ENCODE results near the gene PRAC1.

DNA sequence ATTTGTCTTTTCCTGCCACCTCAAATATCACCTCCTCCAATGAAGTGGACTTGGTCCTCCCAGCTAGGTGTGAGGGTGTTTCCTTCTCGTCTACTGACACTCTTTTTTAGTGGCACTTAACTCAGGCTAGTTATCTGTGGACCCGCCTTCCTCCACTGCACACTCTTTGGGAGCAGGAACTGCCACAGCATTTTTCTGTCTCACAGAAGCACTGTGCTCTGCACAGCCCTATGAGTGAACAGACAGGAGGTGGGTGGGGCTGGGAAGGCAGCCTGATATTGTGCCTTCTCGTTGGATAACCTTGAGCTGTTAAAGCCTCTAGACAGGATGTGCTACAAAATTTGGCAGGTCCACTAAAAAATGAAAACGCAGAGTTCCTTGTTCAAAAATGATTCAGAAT lies 38.1 kb upstream of the PRAC1 start:
- TF ChIP-seq NFXL1 (IDR thresholded peaks at IDR 0.05; ENCODE audit: borderline replicate concordance) (no peak), ZNF274 (IDR thresholded peaks at IDR 0.05; ENCODE audit: insufficient read depth, insufficient read length) (no peak), MEF2A (IDR thresholded peaks at IDR 0.05; ENCODE audit: insufficient read depth, low read depth, low read length) (no peak), POLR2AphosphoS5 (IDR thresholded peaks at IDR 0.05; ENCODE audit: low read length) (no peak), EGR1 (IDR thresholded peaks at IDR 0.05; ENCODE audit: borderline replicate concordance in 1 of 2, low read depth in 2 of 2, low read length in 2 of 2) (no peak), CHD2 (IDR thresholded peaks at IDR 0.05; ENCODE audit: borderline replicate concordance, low read depth, low read length) (no peak), EZH2 (IDR thresholded peaks at IDR 0.05; ENCODE audit: borderline replicate concordance, control insufficient read depth, low read depth, low read length) (no peak), POLR2A (IDR thresholded peaks at IDR 0.05; ENCODE audit: low read depth, low read length) (no peak)
- TF ChIP-seq, protein P1, sequence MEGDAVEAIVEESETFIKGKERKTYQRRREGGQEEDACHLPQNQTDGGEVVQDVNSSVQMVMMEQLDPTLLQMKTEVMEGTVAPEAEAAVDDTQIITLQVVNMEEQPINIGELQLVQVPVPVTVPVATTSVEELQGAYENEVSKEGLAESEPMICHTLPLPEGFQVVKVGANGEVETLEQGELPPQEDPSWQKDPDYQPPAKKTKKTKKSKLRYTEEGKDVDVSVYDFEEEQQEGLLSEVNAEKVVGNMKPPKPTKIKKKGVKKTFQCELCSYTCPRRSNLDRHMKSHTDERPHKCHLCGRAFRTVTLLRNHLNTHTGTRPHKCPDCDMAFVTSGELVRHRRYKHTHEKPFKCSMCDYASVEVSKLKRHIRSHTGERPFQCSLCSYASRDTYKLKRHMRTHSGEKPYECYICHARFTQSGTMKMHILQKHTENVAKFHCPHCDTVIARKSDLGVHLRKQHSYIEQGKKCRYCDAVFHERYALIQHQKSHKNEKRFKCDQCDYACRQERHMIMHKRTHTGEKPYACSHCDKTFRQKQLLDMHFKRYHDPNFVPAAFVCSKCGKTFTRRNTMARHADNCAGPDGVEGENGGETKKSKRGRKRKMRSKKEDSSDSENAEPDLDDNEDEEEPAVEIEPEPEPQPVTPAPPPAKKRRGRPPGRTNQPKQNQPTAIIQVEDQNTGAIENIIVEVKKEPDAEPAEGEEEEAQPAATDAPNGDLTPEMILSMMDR (IDR thresholded peaks at IDR 0.05 in 2 of 3, conservative IDR thresholded peaks at IDR 0.05 in 1 of 3; ENCODE audit: control insufficient read depth in 2 of 3, extremely low read depth in 1 of 3, insufficient read depth in 1 of 3, low read depth in 3 of 3, low read length in 3 of 3), result no peak

All from GM12878 (cell line).